Camera-type eye (tissue), 1 donor: ENCODE data around the gene DEFB113. TPM values are rescaled to one million over a fixed set of nuclear protein-coding genes. Genes with fewer than 3 reads are reported as not detected.

Experiments
- total RNA-seq: library from RNA; depleted of rRNA; stranded (reverse); fragments of >200 nt; gene quantifications from one replicate; pipeline ENCODE4 v1.2.3, GENCODE V29; 2014

DEFB113 gene
- total RNA-seq, result not detected

GRCh38 chr6:49969605-49970004, at the start of gene DEFB113:
DEFB113 (minus strand) TSS chr6:49969625; CDS start chr6:49969625, 0 bp downstream.

GRCh38 chr6:49964064-49964463, 5.4 kb downstream of the DEFB113 start, which contains the start of gene DEFB114:
DEFB114 (minus strand) TSS chr6:49964164; CDS start chr6:49964105, 59 bp downstream.

Other genes with a start within 250 kb of the DEFB113 start
- 0.22 TPM for gene CRISP3, start 225.2 kb downstream of the DEFB113 start, total RNA-seq
- gene PGK2, start 182.3 kb downstream of the DEFB113 start, total RNA-seq, result not detected
- gene CRISP1, start 103.1 kb downstream of the DEFB113 start, total RNA-seq, result not detected
- not detected for gene DEFB114, start 5.5 kb downstream of the DEFB113 start, total RNA-seq
- gene DEFB110, start 52.4 kb upstream of the DEFB113 start, total RNA-seq, result not detected
- gene DEFB112, start 80.3 kb upstream of the DEFB113 start, total RNA-seq, result not detected